ENCODE measurements around the gene LPAR2. TPM values are rescaled to one million over a fixed set of nuclear protein-coding genes. Genes with fewer than 3 reads are reported as not detected.

The LPAR2 gene
- total RNA-seq, 4 donors from 2014 or later: 16.5 to 31.6 (median 28.2) TPM

DNA sequence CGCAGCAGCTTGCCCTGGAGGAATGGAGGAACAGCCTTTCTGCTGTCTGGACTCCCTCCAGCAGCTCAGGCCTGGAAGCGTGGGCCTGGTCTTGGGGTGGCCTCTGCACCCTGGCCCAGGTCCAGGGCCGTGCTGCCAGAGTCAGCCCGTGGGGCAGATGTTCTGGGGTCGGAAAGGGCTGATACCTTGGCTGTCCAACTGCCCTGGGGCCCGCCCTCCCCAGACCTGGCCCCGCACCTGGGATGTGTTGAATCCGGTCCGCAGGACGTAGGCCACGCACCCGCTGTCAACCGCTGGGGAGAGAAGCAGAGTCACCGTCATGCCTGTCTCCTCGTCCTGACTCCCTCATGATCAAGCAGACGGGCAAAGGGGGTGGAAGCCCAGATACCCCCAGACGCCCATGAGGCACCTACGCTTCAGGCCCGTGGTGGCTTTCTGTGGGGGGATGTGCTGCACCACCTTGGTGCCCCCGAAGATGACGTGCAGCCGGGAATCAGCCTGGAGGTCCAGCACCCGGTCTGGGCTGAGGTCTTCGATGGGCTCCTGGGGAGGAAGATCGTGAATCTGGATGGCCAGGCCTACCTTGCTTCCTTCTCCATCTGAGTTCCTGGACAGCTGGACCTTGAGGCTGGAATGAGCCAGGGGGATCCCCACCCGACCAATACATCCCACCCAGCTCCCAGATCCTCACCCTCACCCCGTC, 27.8 kb upstream of the LPAR2 start:
- 92 to 93% methylated on average over 21 to 27 of the region's 27 CpGs for WGBS, 2 donors
- no peak for DNase-seq (ENCODE audit: low spot score in 2 of 2)
- no peak for TF ChIP-seq POLR2A (IDR thresholded peaks at IDR 0.05)
- TF ChIP-seq, protein P1, sequence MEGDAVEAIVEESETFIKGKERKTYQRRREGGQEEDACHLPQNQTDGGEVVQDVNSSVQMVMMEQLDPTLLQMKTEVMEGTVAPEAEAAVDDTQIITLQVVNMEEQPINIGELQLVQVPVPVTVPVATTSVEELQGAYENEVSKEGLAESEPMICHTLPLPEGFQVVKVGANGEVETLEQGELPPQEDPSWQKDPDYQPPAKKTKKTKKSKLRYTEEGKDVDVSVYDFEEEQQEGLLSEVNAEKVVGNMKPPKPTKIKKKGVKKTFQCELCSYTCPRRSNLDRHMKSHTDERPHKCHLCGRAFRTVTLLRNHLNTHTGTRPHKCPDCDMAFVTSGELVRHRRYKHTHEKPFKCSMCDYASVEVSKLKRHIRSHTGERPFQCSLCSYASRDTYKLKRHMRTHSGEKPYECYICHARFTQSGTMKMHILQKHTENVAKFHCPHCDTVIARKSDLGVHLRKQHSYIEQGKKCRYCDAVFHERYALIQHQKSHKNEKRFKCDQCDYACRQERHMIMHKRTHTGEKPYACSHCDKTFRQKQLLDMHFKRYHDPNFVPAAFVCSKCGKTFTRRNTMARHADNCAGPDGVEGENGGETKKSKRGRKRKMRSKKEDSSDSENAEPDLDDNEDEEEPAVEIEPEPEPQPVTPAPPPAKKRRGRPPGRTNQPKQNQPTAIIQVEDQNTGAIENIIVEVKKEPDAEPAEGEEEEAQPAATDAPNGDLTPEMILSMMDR (IDR thresholded peaks at IDR 0.05): no peak
- H3K4me3 ChIP-seq (ENCODE audit: low read depth, poor library complexity, severe bottlenecking): no peak overlapping the region
- intact Hi-C loops (cut with DNase I; ENCODE audit: low total_unique reads): no loop called here

GRCh38 chr19:19655051-19655594, 27.1 kb upstream of the LPAR2 start:
- WGBS, 2 donors: 94 to 95% methylated on average over 18 to 22 of the region's 22 CpGs
- intact Hi-C loops (cut with DNase I; ENCODE audit: low total_unique reads): no loop called here
- DNase-seq (ENCODE audit: low spot score in 2 of 2): no peak
- no peak overlapping the region for H3K4me3 ChIP-seq (ENCODE audit: low read depth, poor library complexity, severe bottlenecking)
- no peak for TF ChIP-seq POLR2A (IDR thresholded peaks at IDR 0.05)
- TF ChIP-seq, protein P1 (IDR thresholded peaks at IDR 0.05): no peak

GRCh38 chr19:19654441-19654840, 26.4 kb upstream of the LPAR2 start:
- no peak for DNase-seq (ENCODE audit: low spot score in 2 of 2)
- TF ChIP-seq POLR2A (IDR thresholded peaks at IDR 0.05): no peak
- TF ChIP-seq, protein P1 (IDR thresholded peaks at IDR 0.05): no peak
- no peak overlapping the region for H3K4me3 ChIP-seq (ENCODE audit: low read depth, poor library complexity, severe bottlenecking)
- intact Hi-C loops (cut with DNase I; ENCODE audit: low total_unique reads): no loop called here
- 92 to 95% methylated on average over 13 to 14 of the region's 15 CpGs for WGBS, 2 donors

GRCh38 chr19:19653597-19654147, 25.7 kb upstream of the LPAR2 start:
- H3K4me3 ChIP-seq (ENCODE audit: low read depth, poor library complexity, severe bottlenecking): no peak overlapping the region
- no peak for TF ChIP-seq POLR2A (IDR thresholded peaks at IDR 0.05)
- TF ChIP-seq, protein P1 (IDR thresholded peaks at IDR 0.05): no peak
- intact Hi-C loops (cut with DNase I; ENCODE audit: low total_unique reads): no loop called here
- 94% methylated on average over 23 of the region's 23 CpGs for WGBS, 2 donors
- DNase-seq (ENCODE audit: low spot score in 2 of 2): no peak

- no peak for DNase-seq (ENCODE audit: low spot score in 2 of 2)
- intact Hi-C loops (cut with DNase I; ENCODE audit: low total_unique reads): no loop called here
- TF ChIP-seq, protein P1 (IDR thresholded peaks at IDR 0.05): no peak
- no peak for TF ChIP-seq POLR2A (IDR thresholded peaks at IDR 0.05)
- 91 to 92% methylated on average over 23 to 24 of the region's 24 CpGs for WGBS, 2 donors
- no peak overlapping the region for H3K4me3 ChIP-seq (ENCODE audit: low read depth, poor library complexity, severe bottlenecking)
These were observed 24.7 kb upstream of the LPAR2 start for GRCh38 chr19:19652482-19653295.
